Cerebellar cortex (tissue), 1 donor: Measurements from ENCODE around the gene KRT84.
"Not testable (repeated sequence)": the region's sequence is repeated elsewhere in the genome, so short reads cannot be mapped to it uniquely, and the experiment has no call there.

Source experiments
- DNase-seq: peaks from one replicate; pipeline ENCODE4 v3.0.0-alpha.2; 2015; ENCODE audit warnings: low spot score

The KRT84 gene

GRCh38 chr12:52360106-52360662 is 25.3 kb downstream of the KRT84 start:
- DNase-seq = no peak

GRCh38 chr12:52359621-52360061 is 25.8 kb downstream of the KRT84 start:
- DNase-seq = no peak

GRCh38 chr12:52358575-52359350 is 26.7 kb downstream of the KRT84 start:
- no peak for DNase-seq

GRCh38 chr12:52356762-52357580 is 28.5 kb downstream of the KRT84 start:
- DNase-seq = no peak

- no peak for DNase-seq
Measured at GRCh38 chr12:52356031-52356761, 29.3 kb downstream of the KRT84 start.

GRCh38 chr12:52355176-52355575 is 30.3 kb downstream of the KRT84 start:
- no peak for DNase-seq

GRCh38 chr12:52354200-52354599 is 31.3 kb downstream of the KRT84 start:
- DNase-seq = no peak

GRCh38 chr12:52353766-52354165 is 31.7 kb downstream of the KRT84 start:
- no peak for DNase-seq

- DNase-seq = no peak
Measured at GRCh38 chr12:52352951-52353350, 32.5 kb downstream of the KRT84 start.

- peak; percentile 20 for DNase-seq
Measured at GRCh38 chr12:52351196-52352059, 34.0 kb downstream of the KRT84 start.

- DNase-seq = no peak
Measured at GRCh38 chr12:52350786-52351185, 34.7 kb downstream of the KRT84 start.

GRCh38 chr12:52350021-52350620 is 35.3 kb downstream of the KRT84 start:
- no peak for DNase-seq

- no peak for DNase-seq
Measured at GRCh38 chr12:52349196-52349595, 36.3 kb downstream of the KRT84 start.

- DNase-seq = no peak
Measured at GRCh38 chr12:52347551-52348510, 37.6 kb downstream of the KRT84 start.

- DNase-seq = no peak
Measured at GRCh38 chr12:52347016-52347415, 38.4 kb downstream of the KRT84 start.

- peak; percentile 3 for DNase-seq
Measured at GRCh38 chr12:52346593-52346992, 38.9 kb downstream of the KRT84 start.

GRCh38 chr12:52345041-52345440 is 40.4 kb downstream of the KRT84 start:
- DNase-seq = not testable (repeated sequence)

GRCh38 chr12:52344111-52344510 is 41.3 kb downstream of the KRT84 start:
- no peak for DNase-seq

GRCh38 chr12:52343550-52343949 is 41.9 kb downstream of the KRT84 start:
- DNase-seq = no peak
